NCI-H146 treated with DMSO at 0.1 percent for 48 hours (cell line): Measurements from ENCODE around the gene NEURL2.
A peak's percentile ranks its signal among the peaks of the same experiment; 100 is the strongest.

Source experiments
- DNase-seq: peaks from one replicate; lab custom pipeline; 2025; ENCODE audit not compliant: unreplicated experiment; lab: John Stamatoyannopoulos, UW

The NEURL2 gene

GRCh38 chr20:45920462-45921336, 29.7 kb upstream of the NEURL2 start:
- DNase-seq, result no peak

GRCh38 chr20:45919542-45920399, 28.8 kb upstream of the NEURL2 start:
- no peak for DNase-seq

- no peak for DNase-seq
Observed at GRCh38 chr20:45918779-45919537, 27.9 kb upstream of the NEURL2 start.

- no peak for DNase-seq
Observed at GRCh38 chr20:45918182-45918737, 27.3 kb upstream of the NEURL2 start.

- DNase-seq, result no peak
Observed at GRCh38 chr20:45917790-45918141, 26.8 kb upstream of the NEURL2 start.

- DNase-seq, result no peak
Observed at GRCh38 chr20:45913116-45913515, 22.1 kb upstream of the NEURL2 start.

- no peak for DNase-seq
Observed at GRCh38 chr20:45912344-45912682, 21.3 kb upstream of the NEURL2 start.

GRCh38 chr20:45911486-45912343, 20.7 kb upstream of the NEURL2 start, which contains the start of gene PLTP:
PLTP (minus strand) TSS chr20:45912155; CDS start chr20:45911452, 703 bp downstream.
- DNase-seq, result no peak

GRCh38 chr20:45910670-45911485, 19.9 kb upstream of the NEURL2 start:
- DNase-seq, result peak; percentile 99

GRCh38 chr20:45909817-45910669, 19.0 kb upstream of the NEURL2 start:
- DNase-seq, result no peak

- DNase-seq, result no peak
Observed at GRCh38 chr20:45909336-45909808, 18.4 kb upstream of the NEURL2 start.

- no peak for DNase-seq
Observed at GRCh38 chr20:45908084-45908483, 17.1 kb upstream of the NEURL2 start.

GRCh38 chr20:45907219-45907948, 16.4 kb upstream of the NEURL2 start:
- DNase-seq, result no peak

GRCh38 chr20:45905505-45906079, 14.6 kb upstream of the NEURL2 start:
- no peak for DNase-seq

GRCh38 chr20:45904583-45905504, 13.8 kb upstream of the NEURL2 start:
- DNase-seq, result no peak

- no peak for DNase-seq
Observed at GRCh38 chr20:45902199-45902701, 11.2 kb upstream of the NEURL2 start.
